GM19328 (cell line): ENCODE results near the gene SLC6A9.

Experiments used
- ATAC-seq: cut with Tn5 transposase; IDR thresholded peaks from one replicate; pipeline ENCODE4 v1.9.1; 2021; ENCODE audit warnings: mild to moderate bottlenecking, moderate library complexity; ENCODE audit not compliant: unreplicated experiment

SLC6A9 gene

GRCh38 chr1:44031252-44032169 lies at the start of gene SLC6A9:
Gene SLC6A9 (minus strand): TSS chr1:44031462. CDS start chr1:44024277, 7,185 bp downstream.
- no peak for ATAC-seq

GRCh38 chr1:44079566-44079965 lies 48.3 kb upstream of the SLC6A9 start:
- no peak for ATAC-seq

- no peak for ATAC-seq
Measured at GRCh38 chr1:44078104-44078503, 46.8 kb upstream of the SLC6A9 start.

- no peak for ATAC-seq
Measured at GRCh38 chr1:44077421-44077820, 46.2 kb upstream of the SLC6A9 start.

- ATAC-seq: no peak
Measured at GRCh38 chr1:44076066-44076465, 44.8 kb upstream of the SLC6A9 start.

GRCh38 chr1:44074415-44074814 lies 43.2 kb upstream of the SLC6A9 start:
- ATAC-seq: no peak

GRCh38 chr1:44073528-44073927 lies 42.3 kb upstream of the SLC6A9 start:
- ATAC-seq: no peak

GRCh38 chr1:44072821-44073220 lies 41.6 kb upstream of the SLC6A9 start:
- no peak for ATAC-seq

GRCh38 chr1:44072204-44072603 lies 40.9 kb upstream of the SLC6A9 start:
- no peak for ATAC-seq

- no peak for ATAC-seq
Measured at GRCh38 chr1:44071461-44071860, 40.2 kb upstream of the SLC6A9 start.

- ATAC-seq: no peak
Measured at GRCh38 chr1:44068442-44068921, 37.2 kb upstream of the SLC6A9 start.

GRCh38 chr1:44067266-44068250 lies 36.3 kb upstream of the SLC6A9 start:
- ATAC-seq: no peak

GRCh38 chr1:44062656-44063179 lies 31.5 kb upstream of the SLC6A9 start:
- ATAC-seq: no peak

GRCh38 chr1:44061857-44062256 lies 30.6 kb upstream of the SLC6A9 start:
- no peak for ATAC-seq

GRCh38 chr1:44060830-44061267 lies 29.6 kb upstream of the SLC6A9 start:
- ATAC-seq: no peak

GRCh38 chr1:44059664-44060355 lies 28.5 kb upstream of the SLC6A9 start:
- ATAC-seq: no peak

GRCh38 chr1:44059212-44059611 lies 27.9 kb upstream of the SLC6A9 start:
- ATAC-seq: no peak

GRCh38 chr1:44057293-44057692 lies 26.0 kb upstream of the SLC6A9 start:
- ATAC-seq: no peak

GRCh38 chr1:44053394-44053793 lies 22.1 kb upstream of the SLC6A9 start:
- no peak for ATAC-seq

GRCh38 chr1:44050261-44050660 lies 19.0 kb upstream of the SLC6A9 start:
- ATAC-seq: no peak
